Stimulated activated CD4-positive, alpha-beta T cell treated with anti-CD3 and anti-CD28 coated beads, Interleukin-15, amount 100 ng/mL, for 48 hours (primary cell): ENCODE measurements around the gene GDPD5.

Experiments
- DNase-seq, 2 donors: peaks; one replicate each; pipeline ENCODE4 v3.0.0-alpha.2; 2020; ENCODE audit warnings: low read depth in 2 of 2

The GDPD5 gene

GRCh38 chr11:75492181-75492820, 33.4 kb downstream of the GDPD5 start:
- DNase-seq, result peak; percentile 38 to 42

GRCh38 chr11:75491465-75491864, 34.3 kb downstream of the GDPD5 start:
- DNase-seq, result no peak

GRCh38 chr11:75490221-75491181, 35.2 kb downstream of the GDPD5 start:
- DNase-seq, result no peak

GRCh38 chr11:75487365-75487764, 38.4 kb downstream of the GDPD5 start:
- DNase-seq, result no peak

- no peak for DNase-seq
Measured at GRCh38 chr11:75485742-75486141, 40.0 kb downstream of the GDPD5 start.

- no peak for DNase-seq
Measured at GRCh38 chr11:75482931-75483469, 42.7 kb downstream of the GDPD5 start.

GRCh38 chr11:75481922-75482606, 43.7 kb downstream of the GDPD5 start:
- no peak for DNase-seq

GRCh38 chr11:75481223-75481921, 44.4 kb downstream of the GDPD5 start:
- DNase-seq, result no peak

GRCh38 chr11:75480185-75481175, 45.3 kb downstream of the GDPD5 start:
- DNase-seq, result no peak

GRCh38 chr11:75479597-75480145, 46.1 kb downstream of the GDPD5 start:
- no peak for DNase-seq

- DNase-seq, result no peak
Measured at GRCh38 chr11:75478783-75479596, 46.8 kb downstream of the GDPD5 start.

- DNase-seq, result no peak
Measured at GRCh38 chr11:75477614-75477935, 48.2 kb downstream of the GDPD5 start.

GRCh38 chr11:75476739-75477613, 48.8 kb downstream of the GDPD5 start:
- no peak for DNase-seq

GRCh38 chr11:75475767-75476650, 49.7 kb downstream of the GDPD5 start:
- DNase-seq, result peak in 1 of 2 donors; percentile 9

GRCh38 chr11:75474878-75475766, 50.6 kb downstream of the GDPD5 start:
- DNase-seq, result peak; percentile 16 to 64

GRCh38 chr11:75474240-75474639, 51.5 kb downstream of the GDPD5 start:
- DNase-seq, result no peak
